Measurements from ENCODE around the gene TBXA2R.

DNA sequence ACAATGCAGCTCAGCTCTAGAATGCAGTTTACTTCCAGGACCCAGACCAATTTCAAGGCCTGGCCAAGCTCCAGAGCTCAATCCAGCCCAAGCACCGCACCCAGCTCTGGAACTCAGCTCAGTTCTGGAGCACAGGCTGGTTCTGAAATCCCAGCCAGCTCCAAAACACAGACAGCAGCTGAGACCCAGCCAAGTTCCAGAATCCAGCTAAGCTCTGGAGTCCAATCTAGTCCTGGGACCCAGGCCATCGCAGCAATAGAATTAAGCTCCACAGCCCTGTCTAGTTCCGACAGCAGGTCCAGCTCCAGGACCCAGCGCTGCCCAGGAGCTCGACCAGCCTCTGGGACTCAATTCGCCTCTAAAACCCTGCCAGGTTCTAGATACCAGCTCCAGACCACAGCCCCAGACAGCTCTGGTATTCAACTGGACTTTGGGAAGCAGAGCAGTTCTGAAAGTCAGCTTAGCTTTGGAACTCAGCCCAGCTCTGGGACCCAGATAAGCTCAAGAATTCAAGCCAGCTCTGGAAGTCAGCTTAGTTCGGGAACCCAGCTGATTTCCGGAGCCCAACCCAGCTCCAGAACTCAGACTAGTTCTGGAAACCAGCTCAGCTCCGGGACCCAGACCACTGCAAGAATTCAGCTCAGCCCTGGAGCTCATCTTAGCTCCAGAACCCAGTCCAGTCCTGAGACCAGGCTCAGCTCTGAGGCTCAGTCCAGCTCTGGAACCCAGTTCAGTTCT lies 14.6 kb downstream of the TBXA2R start:
- TF ChIP-seq, protein P1, sequence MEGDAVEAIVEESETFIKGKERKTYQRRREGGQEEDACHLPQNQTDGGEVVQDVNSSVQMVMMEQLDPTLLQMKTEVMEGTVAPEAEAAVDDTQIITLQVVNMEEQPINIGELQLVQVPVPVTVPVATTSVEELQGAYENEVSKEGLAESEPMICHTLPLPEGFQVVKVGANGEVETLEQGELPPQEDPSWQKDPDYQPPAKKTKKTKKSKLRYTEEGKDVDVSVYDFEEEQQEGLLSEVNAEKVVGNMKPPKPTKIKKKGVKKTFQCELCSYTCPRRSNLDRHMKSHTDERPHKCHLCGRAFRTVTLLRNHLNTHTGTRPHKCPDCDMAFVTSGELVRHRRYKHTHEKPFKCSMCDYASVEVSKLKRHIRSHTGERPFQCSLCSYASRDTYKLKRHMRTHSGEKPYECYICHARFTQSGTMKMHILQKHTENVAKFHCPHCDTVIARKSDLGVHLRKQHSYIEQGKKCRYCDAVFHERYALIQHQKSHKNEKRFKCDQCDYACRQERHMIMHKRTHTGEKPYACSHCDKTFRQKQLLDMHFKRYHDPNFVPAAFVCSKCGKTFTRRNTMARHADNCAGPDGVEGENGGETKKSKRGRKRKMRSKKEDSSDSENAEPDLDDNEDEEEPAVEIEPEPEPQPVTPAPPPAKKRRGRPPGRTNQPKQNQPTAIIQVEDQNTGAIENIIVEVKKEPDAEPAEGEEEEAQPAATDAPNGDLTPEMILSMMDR (IDR thresholded peaks at IDR 0.05): no peak
- TF ChIP-seq ZFX (IDR thresholded peaks at IDR 0.05; ENCODE audit: borderline replicate concordance): no peak

All from 22Rv1 (cell line).